ENCODE measurements around the gene BBS2.

DNA sequence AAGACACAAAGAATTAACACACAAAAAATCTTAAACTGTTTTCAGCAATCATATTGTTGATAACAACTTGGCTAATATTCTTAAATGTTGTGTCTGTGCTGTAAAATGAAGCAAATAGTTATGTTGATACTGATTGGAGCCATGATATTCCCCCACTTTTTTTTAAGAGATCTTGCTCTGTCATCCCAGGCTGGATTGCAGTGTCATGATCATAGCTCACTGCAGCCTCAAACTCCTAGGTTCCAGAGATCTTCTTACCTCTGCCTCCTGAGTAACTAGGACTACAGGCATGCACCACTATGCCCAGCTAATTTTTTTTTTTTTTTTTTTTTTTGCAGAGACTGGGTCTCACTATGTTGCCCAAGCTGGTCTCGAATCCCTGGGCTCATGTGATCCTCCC is 26.0 kb downstream of the BBS2 start:
- TF ChIP-seq SIN3A (IDR thresholded peaks at IDR 0.05; ENCODE audit: borderline replicate concordance, insufficient read depth, low read length) (no peak), POLR2AphosphoS5 (IDR thresholded peaks at IDR 0.05; ENCODE audit: low read depth, low read length) (no peak), FOXP2 (optimal IDR thresholded peaks at IDR 0.05; ENCODE audit: borderline replicate concordance, extremely low read depth, extremely low read length, insufficient read depth) (no peak)
- TF ChIP-seq, protein P1, sequence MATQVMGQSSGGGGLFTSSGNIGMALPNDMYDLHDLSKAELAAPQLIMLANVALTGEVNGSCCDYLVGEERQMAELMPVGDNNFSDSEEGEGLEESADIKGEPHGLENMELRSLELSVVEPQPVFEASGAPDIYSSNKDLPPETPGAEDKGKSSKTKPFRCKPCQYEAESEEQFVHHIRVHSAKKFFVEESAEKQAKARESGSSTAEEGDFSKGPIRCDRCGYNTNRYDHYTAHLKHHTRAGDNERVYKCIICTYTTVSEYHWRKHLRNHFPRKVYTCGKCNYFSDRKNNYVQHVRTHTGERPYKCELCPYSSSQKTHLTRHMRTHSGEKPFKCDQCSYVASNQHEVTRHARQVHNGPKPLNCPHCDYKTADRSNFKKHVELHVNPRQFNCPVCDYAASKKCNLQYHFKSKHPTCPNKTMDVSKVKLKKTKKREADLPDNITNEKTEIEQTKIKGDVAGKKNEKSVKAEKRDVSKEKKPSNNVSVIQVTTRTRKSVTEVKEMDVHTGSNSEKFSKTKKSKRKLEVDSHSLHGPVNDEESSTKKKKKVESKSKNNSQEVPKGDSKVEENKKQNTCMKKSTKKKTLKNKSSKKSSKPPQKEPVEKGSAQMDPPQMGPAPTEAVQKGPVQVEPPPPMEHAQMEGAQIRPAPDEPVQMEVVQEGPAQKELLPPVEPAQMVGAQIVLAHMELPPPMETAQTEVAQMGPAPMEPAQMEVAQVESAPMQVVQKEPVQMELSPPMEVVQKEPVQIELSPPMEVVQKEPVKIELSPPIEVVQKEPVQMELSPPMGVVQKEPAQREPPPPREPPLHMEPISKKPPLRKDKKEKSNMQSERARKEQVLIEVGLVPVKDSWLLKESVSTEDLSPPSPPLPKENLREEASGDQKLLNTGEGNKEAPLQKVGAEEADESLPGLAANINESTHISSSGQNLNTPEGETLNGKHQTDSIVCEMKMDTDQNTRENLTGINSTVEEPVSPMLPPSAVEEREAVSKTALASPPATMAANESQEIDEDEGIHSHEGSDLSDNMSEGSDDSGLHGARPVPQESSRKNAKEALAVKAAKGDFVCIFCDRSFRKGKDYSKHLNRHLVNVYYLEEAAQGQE (IDR thresholded peaks at IDR 0.05; ENCODE audit: insufficient read depth in 1 of 2, low read depth in 2 of 2, low read length in 2 of 2), result no peak
